ENCODE data around the gene XAGE5. TPM values are rescaled to one million over a fixed set of nuclear protein-coding genes. Genes with fewer than 3 reads are reported as not detected.
"Not testable (repeated sequence)": the region's sequence is repeated elsewhere in the genome, so short reads cannot be mapped to it uniquely, and the experiment has no call there.

The XAGE5 gene
- polyA plus RNA-seq, 1 donor (not counting 4 experiments of a cell fraction or from before 2014, with no cell fraction given), result not detected

DNA sequence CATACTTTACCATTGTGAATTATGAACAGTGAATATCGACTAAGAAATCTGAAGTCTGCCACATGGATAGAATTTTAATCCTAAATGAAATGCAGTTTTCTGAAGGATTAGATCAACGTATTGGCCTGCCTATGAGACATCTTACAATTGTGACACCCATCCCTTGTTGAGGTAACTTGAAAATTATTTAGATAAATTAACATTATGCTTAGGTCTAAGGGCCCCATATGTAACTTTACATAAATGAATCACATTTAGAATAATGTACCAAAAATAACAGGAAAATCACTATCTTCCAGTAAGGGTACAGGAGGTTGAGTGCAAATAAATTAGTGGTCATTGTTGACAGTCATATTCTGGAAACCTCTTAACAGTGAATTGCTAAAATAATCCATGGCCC is 13.5 kb downstream of the XAGE5 start:
- H3K9me3 ChIP-seq (ENCODE audit: control insufficient read depth, low read depth, low read length), result no peaks in the 10 kb centered on the region
- H3K27ac ChIP-seq (ENCODE audit: control insufficient read depth, insufficient read depth, low read length), result no peak overlapping the region
- H3K4me1 ChIP-seq (ENCODE audit: control insufficient read depth, extremely low read depth, insufficient read depth, low read length), result no peaks in the 10 kb centered on the region
- H2AFZ ChIP-seq (ENCODE audit: control insufficient read depth, low read length), result no peak overlapping the region
- no peak for TF ChIP-seq EZH2 (IDR thresholded peaks at IDR 0.05; ENCODE audit: low read length)
- no peak for TF ChIP-seq CTCF (optimal IDR thresholded peaks at IDR 0.05 in 1 of 3, IDR thresholded peaks at IDR 0.05 in 1 of 3, conservative IDR thresholded peaks at IDR 0.05 in 1 of 3; ENCODE audit: extremely low read depth in 1 of 3, insufficient read depth in 2 of 3, low read length in 3 of 3)
- H3K4me2 ChIP-seq (ENCODE audit: control insufficient read depth, extremely low read depth, insufficient read depth, low read depth, low read length), result no peak overlapping the region
- no peak overlapping the region for H3K4me3 ChIP-seq (ENCODE audit: control insufficient read depth in 2 of 3, extremely low read depth in 1 of 3, insufficient read depth in 2 of 3, low read depth in 1 of 3, low read length in 3 of 3)
- DNase-seq (ENCODE audit: low read depth, low spot score), result no peak
- H3K9ac ChIP-seq (ENCODE audit: control insufficient read depth, extremely low read depth, insufficient read depth, low read length), result no peak overlapping the region
- H3K27me3 ChIP-seq (ENCODE audit: control insufficient read depth, extremely low read depth, insufficient read depth, low read length), result no peaks in the 10 kb centered on the region
- no peaks in the 10 kb centered on the region for H3K79me2 ChIP-seq (ENCODE audit: control insufficient read depth, insufficient read depth, low read length)
- H3K36me3 ChIP-seq (ENCODE audit: control insufficient read depth in 2 of 2, extremely low read depth in 1 of 2, insufficient read depth in 2 of 2, low read length in 2 of 2), result no peaks in the 10 kb centered on the region
- FAIRE-seq, result no peak
- no peaks in the 10 kb centered on the region for H3K9me1 ChIP-seq (ENCODE audit: control insufficient read depth, extremely low read depth, insufficient read depth, low read length)
- no peaks in the 10 kb centered on the region for H4K20me1 ChIP-seq (ENCODE audit: control insufficient read depth, extremely low read depth, insufficient read depth, low read length)
- dilution Hi-C loops (cut with MboI; ENCODE audit: extremely low pct_ligation_motif_present, low sequenced_read_pairs), result no loop called here

DNA sequence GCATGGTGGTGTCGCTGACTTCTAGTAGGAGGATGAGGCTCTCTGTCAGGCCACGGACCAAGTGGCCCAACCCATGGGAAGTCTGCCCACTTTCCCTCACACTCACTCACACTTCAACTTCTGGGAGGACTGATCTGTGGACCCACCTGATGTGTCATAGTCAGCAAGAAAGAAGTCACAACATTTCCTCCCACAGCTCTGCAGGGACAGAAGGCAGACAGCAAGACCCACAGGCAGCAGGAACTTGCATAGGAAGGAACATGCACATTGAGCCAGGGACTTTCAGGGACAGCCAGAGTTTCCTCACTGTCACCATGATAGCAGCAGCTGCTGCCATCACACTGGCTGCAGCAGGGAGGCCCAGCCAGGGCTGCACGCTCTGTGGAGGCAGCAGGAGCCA is 19.5 kb downstream of the XAGE5 start:
- no peak overlapping the region for H2AFZ ChIP-seq (ENCODE audit: control insufficient read depth, low read length)
- no peaks in the 10 kb centered on the region for H4K20me1 ChIP-seq (ENCODE audit: control insufficient read depth, extremely low read depth, insufficient read depth, low read length)
- no peak overlapping the region for H3K9ac ChIP-seq (ENCODE audit: control insufficient read depth, extremely low read depth, insufficient read depth, low read length)
- H3K9me1 ChIP-seq (ENCODE audit: control insufficient read depth, extremely low read depth, insufficient read depth, low read length), result no peaks in the 10 kb centered on the region
- H3K27me3 ChIP-seq (ENCODE audit: control insufficient read depth, extremely low read depth, insufficient read depth, low read length), result no peaks in the 10 kb centered on the region
- H3K27ac ChIP-seq (ENCODE audit: control insufficient read depth, insufficient read depth, low read length), result no peak overlapping the region
- H3K4me3 ChIP-seq (ENCODE audit: control insufficient read depth in 2 of 3, extremely low read depth in 1 of 3, insufficient read depth in 2 of 3, low read depth in 1 of 3, low read length in 3 of 3), result no peak overlapping the region
- no peaks in the 10 kb centered on the region for H3K4me1 ChIP-seq (ENCODE audit: control insufficient read depth, extremely low read depth, insufficient read depth, low read length)
- H3K36me3 ChIP-seq (ENCODE audit: control insufficient read depth in 2 of 2, extremely low read depth in 1 of 2, insufficient read depth in 2 of 2, low read length in 2 of 2), result no peaks in the 10 kb centered on the region
- no peak for TF ChIP-seq EZH2 (IDR thresholded peaks at IDR 0.05; ENCODE audit: low read length)
- FAIRE-seq, result no peak
- DNase-seq (ENCODE audit: low read depth, low spot score), result no peak
- H3K4me2 ChIP-seq (ENCODE audit: control insufficient read depth, extremely low read depth, insufficient read depth, low read depth, low read length), result no peak overlapping the region
- dilution Hi-C loops (cut with MboI; ENCODE audit: extremely low pct_ligation_motif_present, low sequenced_read_pairs), result no loop called here
- no peaks in the 10 kb centered on the region for H3K79me2 ChIP-seq (ENCODE audit: control insufficient read depth, insufficient read depth, low read length)
- H3K9me3 ChIP-seq (ENCODE audit: control insufficient read depth, low read depth, low read length), result no peaks in the 10 kb centered on the region

DNA sequence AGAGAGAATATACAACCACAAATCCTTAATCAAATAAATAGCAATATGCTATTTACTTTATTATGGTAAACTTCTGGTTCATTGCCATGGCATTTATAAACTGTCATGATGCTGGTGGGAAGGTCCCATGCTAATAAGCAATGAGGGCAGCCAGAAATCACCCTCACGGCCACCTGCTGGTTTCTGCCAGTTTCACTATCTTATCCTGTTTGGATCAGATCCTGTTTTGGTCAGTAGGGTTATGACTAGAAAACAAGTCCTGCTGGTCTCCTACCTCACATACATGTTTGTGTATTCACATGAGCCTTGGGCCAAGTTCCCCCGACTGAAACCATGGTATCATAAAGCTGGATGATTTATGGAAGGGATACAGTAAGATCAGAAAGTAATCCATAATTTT is 28.1 kb downstream of the XAGE5 start:
- no peaks in the 10 kb centered on the region for H3K79me2 ChIP-seq (ENCODE audit: control insufficient read depth, insufficient read depth, low read length)
- FAIRE-seq (no peak), DNase-seq (ENCODE audit: low read depth, low spot score) (no peak)
- no peak overlapping the region for H3K27ac ChIP-seq (ENCODE audit: control insufficient read depth, insufficient read depth, low read length)
- no peaks in the 10 kb centered on the region for H3K9me1 ChIP-seq (ENCODE audit: control insufficient read depth, extremely low read depth, insufficient read depth, low read length)
- H3K4me1 ChIP-seq (ENCODE audit: control insufficient read depth, extremely low read depth, insufficient read depth, low read length), result no peaks in the 10 kb centered on the region
- no peaks in the 10 kb centered on the region for H3K36me3 ChIP-seq (ENCODE audit: control insufficient read depth in 2 of 2, extremely low read depth in 1 of 2, insufficient read depth in 2 of 2, low read length in 2 of 2)
- H3K27me3 ChIP-seq (ENCODE audit: control insufficient read depth, extremely low read depth, insufficient read depth, low read length), result no peaks in the 10 kb centered on the region
- H3K4me3 ChIP-seq (ENCODE audit: control insufficient read depth in 2 of 3, extremely low read depth in 1 of 3, insufficient read depth in 2 of 3, low read depth in 1 of 3, low read length in 3 of 3), result no peak overlapping the region
- no peak overlapping the region for H2AFZ ChIP-seq (ENCODE audit: control insufficient read depth, low read length)
- H3K4me2 ChIP-seq (ENCODE audit: control insufficient read depth, extremely low read depth, insufficient read depth, low read depth, low read length), result no peak overlapping the region
- no peaks in the 10 kb centered on the region for H3K9me3 ChIP-seq (ENCODE audit: control insufficient read depth, low read depth, low read length)
- H4K20me1 ChIP-seq (ENCODE audit: control insufficient read depth, extremely low read depth, insufficient read depth, low read length), result no peaks in the 10 kb centered on the region
- TF ChIP-seq CTCF (optimal IDR thresholded peaks at IDR 0.05 in 1 of 3, IDR thresholded peaks at IDR 0.05 in 1 of 3, conservative IDR thresholded peaks at IDR 0.05 in 1 of 3; ENCODE audit: extremely low read depth in 1 of 3, insufficient read depth in 2 of 3, low read length in 3 of 3) (no peak), EZH2 (IDR thresholded peaks at IDR 0.05; ENCODE audit: low read length) (no peak)
- dilution Hi-C loops (cut with MboI; ENCODE audit: extremely low pct_ligation_motif_present, low sequenced_read_pairs), result no loop called here
- H3K9ac ChIP-seq (ENCODE audit: control insufficient read depth, extremely low read depth, insufficient read depth, low read length), result no peak overlapping the region

GRCh38 chrX:52843619-52844018 is 32.5 kb downstream of the XAGE5 start:
- not testable (repeated sequence) for FAIRE-seq; H3K36me3 ChIP-seq (ENCODE audit: control insufficient read depth in 2 of 2, extremely low read depth in 1 of 2, insufficient read depth in 2 of 2, low read length in 2 of 2)

More at GRCh38 chrX:52843619-52844018, 32.5 kb downstream of the XAGE5 start:
- H3K27ac ChIP-seq (ENCODE audit: control insufficient read depth, insufficient read depth, low read length); H3K4me2 ChIP-seq (ENCODE audit: control insufficient read depth, extremely low read depth, insufficient read depth, low read depth, low read length); dilution Hi-C loops (cut with MboI; ENCODE audit: extremely low pct_ligation_motif_present, low sequenced_read_pairs); H3K4me1 ChIP-seq (ENCODE audit: control insufficient read depth, extremely low read depth, insufficient read depth, low read length); DNase-seq (ENCODE audit: low read depth, low spot score); H3K27me3 ChIP-seq (ENCODE audit: control insufficient read depth, extremely low read depth, insufficient read depth, low read length); H3K4me3 ChIP-seq (ENCODE audit: control insufficient read depth in 2 of 3, extremely low read depth in 1 of 3, insufficient read depth in 2 of 3, low read depth in 1 of 3, low read length in 3 of 3); H3K9me1 ChIP-seq (ENCODE audit: control insufficient read depth, extremely low read depth, insufficient read depth, low read length); H3K79me2 ChIP-seq (ENCODE audit: control insufficient read depth, insufficient read depth, low read length); H2AFZ ChIP-seq (ENCODE audit: control insufficient read depth, low read length); H4K20me1 ChIP-seq (ENCODE audit: control insufficient read depth, extremely low read depth, insufficient read depth, low read length); H3K9ac ChIP-seq (ENCODE audit: control insufficient read depth, extremely low read depth, insufficient read depth, low read length); H3K9me3 ChIP-seq (ENCODE audit: control insufficient read depth, low read depth, low read length): not testable (repeated sequence)

All from keratinocyte (primary cell).